HG03457 (cell line): ENCODE measurements around the gene SMARCC1.
"Not testable (repeated sequence)": the region's sequence is repeated elsewhere in the genome, so short reads cannot be mapped to it uniquely, and the experiment has no call there.

Source experiments
- ATAC-seq: cut with Tn5 transposase; IDR thresholded peaks from one replicate; pipeline ENCODE4 v1.9.1; 2021; ENCODE audit warnings: moderate number of reproducible peaks; ENCODE audit not compliant: unreplicated experiment

SMARCC1 gene

GRCh38 chr3:47781685-47782445 is at the start of gene SMARCC1:
SMARCC1 (minus strand) TSS chr3:47781893; CDS start chr3:47781797, 96 bp downstream.
- ATAC-seq = peak; percentile 66

- not testable (repeated sequence) for ATAC-seq
Measured at GRCh38 chr3:47829482-47829881, 47.8 kb upstream of the SMARCC1 start.

- no peak for ATAC-seq
Measured at GRCh38 chr3:47825590-47825989, 43.9 kb upstream of the SMARCC1 start.

GRCh38 chr3:47824541-47825473 is 43.1 kb upstream of the SMARCC1 start:
- ATAC-seq = peak; percentile 87

- ATAC-seq = no peak
Measured at GRCh38 chr3:47817609-47818008, 35.9 kb upstream of the SMARCC1 start.

- no peak for ATAC-seq
Measured at GRCh38 chr3:47813551-47814177, 32.0 kb upstream of the SMARCC1 start.

- ATAC-seq = no peak
Measured at GRCh38 chr3:47804577-47804976, 22.9 kb upstream of the SMARCC1 start.

GRCh38 chr3:47803480-47804025 is 21.9 kb upstream of the SMARCC1 start:
- peak; percentile 20 for ATAC-seq

- peak; percentile 70 for ATAC-seq
Measured at GRCh38 chr3:47802734-47803479, 21.2 kb upstream of the SMARCC1 start, which contains the start of gene DHX30. DHX30 (plus strand) TSS chr3:47803138; CDS start chr3:47810684, 7,546 bp downstream.

GRCh38 chr3:47799733-47800132 is 18.0 kb upstream of the SMARCC1 start:
- ATAC-seq = no peak

GRCh38 chr3:47794544-47794943 is 12.9 kb upstream of the SMARCC1 start:
- ATAC-seq = no peak

- no peak for ATAC-seq
Measured at GRCh38 chr3:47792699-47793098, 11.0 kb upstream of the SMARCC1 start.

GRCh38 chr3:47791193-47791855 is 9.6 kb upstream of the SMARCC1 start:
- ATAC-seq = no peak

GRCh38 chr3:47783673-47784072 is 2.0 kb upstream of the SMARCC1 start:
- ATAC-seq = no peak

GRCh38 chr3:47782446-47783308 is 984 bp upstream of the SMARCC1 start:
- ATAC-seq = no peak

- ATAC-seq = peak; percentile 25
Measured at GRCh38 chr3:47780741-47781684, 680 bp downstream of the SMARCC1 start.

- no peak for ATAC-seq
Measured at GRCh38 chr3:47778746-47779145, 2.9 kb downstream of the SMARCC1 start.

- no peak for ATAC-seq
Measured at GRCh38 chr3:47772788-47773187, 8.9 kb downstream of the SMARCC1 start.
